BLaER1 treated with 17β-estradiol and CSF1 and Interleukin-3, amounts not matched to agents 10 nM and 100 nM (cell line): ENCODE results near the gene FBLN5.

Source experiments
- H3K27ac ChIP-seq, 11 experiments: shearing (Covaris generic); formaldehyde crosslinking; 2 replicates each; pipeline ENCODE4 v1.8.1; 2022
- H3K27me3 ChIP-seq, 11 experiments: shearing (Covaris generic); formaldehyde crosslinking; 2 replicates each; pipeline ENCODE4 v1.8.1; 2022
- H3K36me3 ChIP-seq, 11 experiments: shearing (Covaris generic); formaldehyde crosslinking; 2 replicates each; pipeline ENCODE4 v1.8.1; 2022
- H3K4me1 ChIP-seq, 10 experiments: shearing (Covaris generic); formaldehyde crosslinking; 2 replicates each; pipeline ENCODE4 v1.8.1; 2022
- H3K4me2 ChIP-seq, 11 experiments: shearing (Covaris generic); formaldehyde crosslinking; 2 replicates each; pipeline ENCODE4 v1.8.1; 2022
- H3K4me3 ChIP-seq, 10 experiments: shearing (Covaris generic); formaldehyde crosslinking; 2 replicates each; pipeline ENCODE4 v1.8.1; 2022
- H3K9ac ChIP-seq, 11 experiments: shearing (Covaris generic); formaldehyde crosslinking; 2 replicates each; pipeline ENCODE4 v1.8.1; 2022
- H3K9me3 ChIP-seq, 11 experiments: shearing (Covaris generic); formaldehyde crosslinking; replicated peaks in 1 of 11; 2 replicates each; pipeline ENCODE4 v1.8.1; 2022
- H4K20me1 ChIP-seq, 11 experiments: shearing (Covaris generic); formaldehyde crosslinking; 2 replicates each; pipeline ENCODE4 v1.8.1; 2022
- Cebpa-rat ChIP-seq, 11 experiments: shearing (Covaris generic); IDR thresholded peaks; 2 replicates each; pipeline ENCODE4 v1.8.1; 2022

FBLN5 gene

DNA sequence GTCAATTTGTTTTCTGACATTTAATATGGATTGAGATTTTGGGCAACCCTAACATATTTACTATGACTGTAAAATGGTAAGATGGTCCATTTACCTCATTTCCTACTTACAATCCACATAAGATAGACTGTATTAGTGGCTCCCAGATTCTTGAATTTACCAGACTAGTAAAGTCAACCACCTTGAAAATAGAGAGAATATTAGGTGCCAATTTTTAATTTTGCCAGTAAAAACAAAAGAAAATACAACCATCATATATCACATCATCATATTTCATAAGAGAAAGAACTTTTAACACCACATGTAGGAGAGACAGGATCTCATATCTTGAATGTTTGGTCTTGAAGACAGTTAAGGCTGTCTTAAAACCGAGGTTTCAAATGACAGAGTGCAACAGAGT, 7.7 kb upstream of the FBLN5 start:
- no peak overlapping the region for H3K27ac ChIP-seq
- no peak for TF ChIP-seq Cebpa-rat (IDR thresholded peaks at IDR 0.05)
- no peaks in the 10 kb centered on the region for H3K9me3 ChIP-seq
- H4K20me1 ChIP-seq = no peaks in the 10 kb centered on the region
- no peaks in the 10 kb centered on the region for H3K36me3 ChIP-seq
- no peak overlapping the region for H3K9ac ChIP-seq
- H3K4me1 ChIP-seq = no peaks in the 10 kb centered on the region
- H3K4me3 ChIP-seq = no peak overlapping the region
- no peaks in the 10 kb centered on the region for H3K27me3 ChIP-seq
- H3K4me2 ChIP-seq = no peak overlapping the region

DNA sequence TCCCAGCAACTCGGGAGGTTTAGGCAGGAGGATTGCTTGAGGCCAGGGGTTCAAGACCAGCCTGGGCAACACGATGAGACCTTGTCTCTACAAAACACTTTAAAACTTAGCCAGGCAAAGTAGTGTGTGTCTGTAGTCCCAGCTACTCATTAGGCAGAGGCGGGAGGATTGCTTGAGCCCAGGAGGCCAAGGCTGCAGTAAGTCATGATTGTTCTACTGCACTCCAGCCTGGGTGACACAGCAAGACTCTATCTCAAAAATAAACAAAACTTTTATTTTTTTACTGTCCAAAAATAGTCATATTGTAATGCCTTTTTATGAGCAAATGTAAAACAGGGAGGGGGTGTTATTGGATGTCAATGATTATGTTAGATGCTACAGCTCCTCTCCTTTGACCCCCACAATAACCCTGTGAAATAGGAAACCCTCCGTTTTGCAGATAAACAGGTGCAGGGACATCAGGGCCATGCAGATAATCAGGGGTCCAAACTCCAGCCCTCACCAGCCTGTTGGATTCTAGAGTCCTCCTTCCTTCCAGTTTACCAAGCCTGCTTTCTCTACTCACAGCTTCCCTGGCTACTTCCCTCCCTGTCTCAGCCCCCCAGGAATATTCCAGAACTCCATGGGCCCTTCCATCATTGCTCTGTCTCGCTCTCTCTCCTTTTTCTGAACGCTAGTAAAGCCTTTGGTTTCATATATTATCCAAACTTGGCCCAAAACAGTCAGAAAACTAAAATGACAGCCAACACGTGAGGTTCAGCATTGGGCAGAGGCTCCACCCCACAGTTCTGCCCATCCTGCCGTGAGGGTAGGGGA, 5.9 kb upstream of the FBLN5 start:
- Histone ChIP-seq H3K4me1 (no peaks in the 10 kb centered on the region), H3K27ac (no peak overlapping the region), H4K20me1 (no peaks in the 10 kb centered on the region), H3K4me2 (no peak overlapping the region), H3K27me3 (peaks cover 5 to 13% (median 9%) of the 10 kb centered on the region in 11 experiments), H3K36me3 (no peaks in the 10 kb centered on the region), H3K9ac (no peak overlapping the region), H3K9me3 (no peaks in the 10 kb centered on the region), H3K4me3 (no peak overlapping the region)
- no peak for TF ChIP-seq Cebpa-rat (IDR thresholded peaks at IDR 0.05)

DNA sequence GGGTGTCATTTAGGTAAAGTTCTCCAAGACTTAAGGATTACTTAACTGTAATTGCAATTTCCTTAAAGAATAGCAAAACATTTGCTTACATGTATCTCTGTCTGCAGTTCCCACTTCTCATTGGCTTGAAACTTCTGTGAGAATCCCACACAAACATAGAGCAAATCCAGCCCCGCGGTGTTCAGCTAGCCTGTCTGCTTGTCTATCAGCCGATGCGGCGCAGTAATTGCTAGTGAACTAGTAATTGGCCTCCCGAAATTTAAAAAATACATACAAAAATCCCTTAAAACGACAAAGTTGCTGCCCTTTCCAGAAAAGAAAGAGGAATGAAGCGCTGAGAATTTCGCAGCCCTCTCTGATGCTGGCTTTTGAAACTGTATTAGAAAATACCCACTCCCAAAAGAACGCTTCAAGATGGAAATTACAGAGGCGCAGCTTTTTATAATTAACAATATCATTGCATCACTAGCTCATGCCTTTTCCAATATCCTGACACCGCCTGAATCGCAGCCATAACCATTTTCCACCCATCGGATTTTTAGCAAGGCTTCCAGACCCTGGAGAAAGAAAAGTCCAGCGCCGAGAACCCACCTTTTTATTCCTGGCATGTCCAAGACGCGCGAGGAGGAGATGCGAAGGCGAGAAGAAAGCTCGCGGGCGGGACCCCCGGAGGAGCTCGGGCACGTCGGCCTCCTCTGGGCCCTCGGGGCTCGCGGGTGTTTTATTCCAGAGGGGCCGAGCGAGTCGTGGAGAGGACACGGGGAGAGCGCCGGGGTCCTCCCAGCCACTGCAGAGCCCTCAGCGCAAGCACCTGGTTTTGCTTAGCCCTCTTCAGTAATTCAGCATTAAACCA, 646 bp downstream of the FBLN5 start:
- H3K4me2 ChIP-seq = peak overlapping the region in 7 of 11 experiments; percentile 16 to 50 (median 21); a peak in 7 of 22 replicates

DNA sequence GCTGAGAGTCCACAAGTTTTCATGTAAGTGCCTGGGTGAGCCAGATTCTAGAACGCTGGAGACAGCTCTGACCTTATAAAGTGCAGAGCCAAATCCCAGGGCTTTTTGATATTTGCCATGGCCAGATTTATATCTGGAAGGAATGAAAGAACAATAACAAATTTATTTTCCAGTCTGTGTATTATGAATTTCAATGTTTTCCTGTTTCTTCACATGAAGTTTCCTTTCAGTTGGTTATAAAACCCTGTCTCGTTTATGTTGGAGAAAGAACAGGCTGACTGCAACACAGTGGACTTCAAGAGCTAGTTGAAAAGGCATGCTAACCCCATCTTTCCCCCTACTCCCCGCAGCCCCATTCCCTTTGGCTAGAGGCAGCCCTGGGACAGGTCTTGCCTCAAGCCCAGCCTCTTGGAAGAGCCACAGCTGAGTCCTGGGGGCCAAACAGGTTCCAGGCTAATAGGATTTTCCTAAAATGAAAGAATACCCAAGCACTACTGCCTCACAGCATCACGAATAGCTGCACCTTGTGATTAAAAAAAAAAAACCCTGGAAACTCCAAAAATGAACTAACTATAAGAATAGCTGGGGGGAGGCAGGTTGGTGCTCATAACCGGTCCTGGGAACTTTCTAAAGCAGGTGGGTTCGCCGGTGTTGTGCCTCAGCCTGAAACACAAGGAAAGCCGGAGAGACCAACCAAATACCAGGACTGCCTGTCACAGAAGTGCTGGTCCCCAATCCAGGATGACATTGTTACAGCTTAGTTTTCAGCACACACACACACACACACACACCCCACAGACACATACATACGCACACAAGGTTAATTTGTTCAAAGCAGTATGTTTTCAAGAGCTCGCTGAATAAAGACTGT, 1.5 kb downstream of the FBLN5 start:
- no peak for TF ChIP-seq Cebpa-rat (IDR thresholded peaks at IDR 0.05)
- H3K4me1 ChIP-seq = peaks cover 0 to 6% (median 0%) of the 10 kb centered on the region in 10 experiments; a peak in 6 of 20 replicates
- peaks cover 0 to 8% (median 0%) of the 10 kb centered on the region in 11 experiments; a peak in 3 of 22 replicates for H3K9me3 ChIP-seq
- H3K27me3 ChIP-seq = peaks cover 38 to 46% (median 43%) of the 10 kb centered on the region in 11 experiments
- H3K27ac ChIP-seq = no peak overlapping the region
- no peak overlapping the region for H3K4me3 ChIP-seq
- H3K36me3 ChIP-seq = no peaks in the 10 kb centered on the region
- no peak overlapping the region for H3K4me2 ChIP-seq
- no peak overlapping the region for H3K9ac ChIP-seq
- no peaks in the 10 kb centered on the region for H4K20me1 ChIP-seq

More for the DNA sequence above, 646 bp downstream of the FBLN5 start:
- Histone ChIP-seq H3K4me1 (peaks cover 0 to 5% (median 0%) of the 10 kb centered on the region in 10 experiments; a peak in 6 of 20 replicates), H3K27ac (no peak overlapping the region), H3K27me3 (peaks cover 38 to 46% (median 43%) of the 10 kb centered on the region in 11 experiments), H3K4me3 (peak overlapping the region in 3 of 10 experiments; percentile 16 to 35 (median 28); a peak in 2 of 20 replicates), H3K36me3 (no peaks in the 10 kb centered on the region), H3K9me3 (peaks cover 0 to 8% (median 0%) of the 10 kb centered on the region in 11 experiments; a peak in 3 of 22 replicates), H3K9ac (no peak overlapping the region), H4K20me1 (no peaks in the 10 kb centered on the region)
- no peak for TF ChIP-seq Cebpa-rat (IDR thresholded peaks at IDR 0.05)

DNA sequence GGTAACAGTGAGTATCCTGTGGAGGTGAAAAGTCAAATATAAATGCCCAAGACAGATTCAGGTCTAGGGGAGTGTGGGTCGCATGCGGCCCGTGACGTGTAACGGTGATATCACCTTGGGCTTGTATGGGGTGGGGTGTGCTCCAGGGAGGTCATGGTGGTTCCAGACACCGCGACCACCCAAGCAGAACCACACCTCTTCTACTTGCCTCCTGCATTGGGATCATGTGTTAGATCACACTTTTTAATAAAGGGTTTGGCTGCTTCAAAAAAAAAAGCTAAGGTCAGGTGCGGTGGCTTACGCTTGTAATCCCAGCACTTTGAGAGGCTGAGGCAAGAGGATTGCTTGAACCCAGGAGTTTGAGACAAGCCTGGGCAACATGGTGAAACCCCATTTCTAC, 4.5 kb downstream of the FBLN5 start:
- H3K36me3 ChIP-seq = no peaks in the 10 kb centered on the region
- H3K27me3 ChIP-seq = peaks cover 27 to 31% (median 29%) of the 10 kb centered on the region in 11 experiments
- H3K4me2 ChIP-seq = no peak overlapping the region
- no peak overlapping the region for H3K4me3 ChIP-seq
- no peak for TF ChIP-seq Cebpa-rat (IDR thresholded peaks at IDR 0.05)
- H3K27ac ChIP-seq = no peak overlapping the region
- H3K9ac ChIP-seq = no peak overlapping the region
- H3K4me1 ChIP-seq = peaks cover 0 to 6% (median 0%) of the 10 kb centered on the region in 10 experiments; a peak in 6 of 20 replicates
- peaks cover 0 to 8% (median 0%) of the 10 kb centered on the region in 11 experiments; a peak in 3 of 22 replicates for H3K9me3 ChIP-seq
- H4K20me1 ChIP-seq = no peaks in the 10 kb centered on the region

DNA sequence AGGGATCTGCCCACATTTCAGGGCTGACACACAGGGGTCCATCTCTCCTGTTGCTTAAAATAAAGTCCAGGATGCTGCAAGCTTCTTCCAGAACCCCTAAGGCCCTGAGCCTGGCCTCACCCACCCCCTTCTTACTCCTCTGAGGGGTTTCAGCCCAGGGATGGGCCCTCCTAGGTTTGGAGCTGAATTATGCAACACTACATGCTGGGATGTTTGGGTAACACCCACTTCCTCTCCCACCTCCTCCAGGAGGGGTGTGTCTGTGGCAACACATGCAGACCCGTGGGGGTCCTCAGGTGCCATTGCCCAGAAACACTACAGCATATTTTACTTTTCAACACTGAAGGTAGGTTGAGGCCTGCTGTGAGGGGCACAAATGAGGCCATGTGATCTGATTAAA, 5.4 kb downstream of the FBLN5 start:
- peaks cover 0 to 4% (median 0%) of the 10 kb centered on the region in 11 experiments; a peak in 3 of 22 replicates for H3K9me3 ChIP-seq
- H3K4me3 ChIP-seq = no peak overlapping the region
- no peaks in the 10 kb centered on the region for H4K20me1 ChIP-seq
- H3K4me2 ChIP-seq = peak overlapping the region in 2 of 11 experiments; percentile 6 to 35; a peak in 2 of 22 replicates
- no peaks in the 10 kb centered on the region for H3K36me3 ChIP-seq
- no peak for TF ChIP-seq Cebpa-rat (IDR thresholded peaks at IDR 0.05)
- peaks cover 19 to 23% (median 21%) of the 10 kb centered on the region in 11 experiments for H3K27me3 ChIP-seq
- H3K9ac ChIP-seq = no peak overlapping the region
- no peak overlapping the region for H3K27ac ChIP-seq
- peaks cover 0 to 6% (median 0%) of the 10 kb centered on the region in 10 experiments; a peak in 6 of 20 replicates for H3K4me1 ChIP-seq

DNA sequence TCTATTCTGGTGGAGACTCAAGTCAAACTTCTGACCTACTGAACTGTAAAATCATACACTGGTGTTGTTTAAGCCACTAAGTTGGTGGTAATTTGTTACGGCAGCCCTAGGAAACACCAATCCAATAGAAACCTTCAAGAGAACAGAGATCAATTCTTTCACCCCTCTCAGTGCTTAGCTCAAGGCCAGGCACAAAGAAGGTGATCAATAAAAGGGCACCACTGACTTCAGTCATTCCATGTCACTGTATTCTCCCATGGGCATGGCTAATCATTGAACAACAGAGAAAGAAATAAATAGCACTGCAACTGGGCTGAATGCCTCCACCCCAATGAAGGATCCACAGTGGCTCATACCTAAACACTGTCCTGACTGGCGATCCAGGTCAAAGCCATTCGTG, 7.3 kb downstream of the FBLN5 start:
- no peak overlapping the region for H3K4me3 ChIP-seq
- TF ChIP-seq Cebpa-rat (IDR thresholded peaks at IDR 0.05) = no peak
- H3K9ac ChIP-seq = no peak overlapping the region
- H3K36me3 ChIP-seq = no peaks in the 10 kb centered on the region
- H3K4me1 ChIP-seq = peaks cover 0 to 6% (median 0%) of the 10 kb centered on the region in 10 experiments; a peak in 5 of 20 replicates
- peaks cover 0 to 3% (median 2%) of the 10 kb centered on the region in 11 experiments; a peak in 17 of 22 replicates for H3K27me3 ChIP-seq
- no peaks in the 10 kb centered on the region for H4K20me1 ChIP-seq
- no peaks in the 10 kb centered on the region for H3K9me3 ChIP-seq
- H3K27ac ChIP-seq = no peak overlapping the region
- no peak overlapping the region for H3K4me2 ChIP-seq

DNA sequence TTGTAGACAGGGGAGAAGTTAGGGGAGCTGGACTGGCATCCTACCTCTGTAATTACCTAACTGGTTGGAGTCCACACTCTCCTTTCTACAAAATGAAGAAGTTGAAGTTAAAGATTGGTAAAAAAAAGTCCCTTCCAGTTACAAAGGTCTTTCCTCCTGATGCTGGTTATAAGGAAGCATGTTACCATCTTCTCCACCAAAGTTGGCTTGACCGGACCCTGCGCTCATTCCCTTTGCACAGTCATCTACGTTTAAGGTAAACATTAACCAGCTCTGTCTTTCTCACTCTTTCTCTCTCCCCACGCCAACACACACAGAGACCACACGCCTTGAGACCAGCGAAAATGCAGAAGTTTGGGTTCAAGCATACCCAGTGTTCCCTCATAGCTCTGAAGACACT, 11.9 kb downstream of the FBLN5 start:
- H3K4me3 ChIP-seq = no peak overlapping the region
- H4K20me1 ChIP-seq = no peaks in the 10 kb centered on the region
- peaks cover 0 to 5% (median 0%) of the 10 kb centered on the region in 10 experiments; a peak in 1 of 20 replicates for H3K4me1 ChIP-seq
- no peak overlapping the region for H3K27ac ChIP-seq
- H3K4me2 ChIP-seq = no peak overlapping the region
- no peaks in the 10 kb centered on the region for H3K9me3 ChIP-seq
- no peak for TF ChIP-seq Cebpa-rat (IDR thresholded peaks at IDR 0.05)
- no peak overlapping the region for H3K9ac ChIP-seq
- H3K27me3 ChIP-seq = no peaks in the 10 kb centered on the region
- no peaks in the 10 kb centered on the region for H3K36me3 ChIP-seq
